RWPE1 (cell line): ENCODE results near the gene ARHGEF9.

ENCODE experiments used
- CTCF ChIA-PET: fragments of 350-600 bp; sonication (Branson Sonifier 250); formaldehyde crosslinking; extraction: SDS; loops from one replicate; lab custom pipeline; 2021; lab: Yijun Ruan, JAX
- POLR2A ChIA-PET: fragments of 400-600 bp; formaldehyde crosslinking; extraction: SDS; loops from one replicate; lab custom pipeline; 2020; ENCODE audit warnings: antibody characterized with exemption; ENCODE audit not compliant: low non-redundant PET; lab: Yijun Ruan, JAX
- DNase-seq: peaks from one replicate; pipeline ENCODE4 v3.0.0; 2012; ENCODE audit warnings: low spot score
- H3K27ac ChIP-seq: fragments of 450-650 bp; 2 replicates; pipeline ENCODE4 v1.5.1; 2017
- CTCF ChIP-seq: fragments of 450-650 bp; conservative IDR thresholded peaks from 2 replicates; pipeline ENCODE4 v1.5.1; 2017; ENCODE audit warnings: low read depth, mild to moderate bottlenecking

ARHGEF9 gene

GRCh38 chrX:63740382-63740781 lies 44.6 kb downstream of the ARHGEF9 start:
- ChIA-PET POLR2A (no interaction called here), CTCF (interaction anchor here (0.6 kb wide), 1 partner anchor 57 kb away, joined by 3 read pairs; no protein-coding TSS in a partner anchor)
- no peak overlapping the region for H3K27ac ChIP-seq
- TF ChIP-seq CTCF: no peak
- DNase-seq: no peak

DNA sequence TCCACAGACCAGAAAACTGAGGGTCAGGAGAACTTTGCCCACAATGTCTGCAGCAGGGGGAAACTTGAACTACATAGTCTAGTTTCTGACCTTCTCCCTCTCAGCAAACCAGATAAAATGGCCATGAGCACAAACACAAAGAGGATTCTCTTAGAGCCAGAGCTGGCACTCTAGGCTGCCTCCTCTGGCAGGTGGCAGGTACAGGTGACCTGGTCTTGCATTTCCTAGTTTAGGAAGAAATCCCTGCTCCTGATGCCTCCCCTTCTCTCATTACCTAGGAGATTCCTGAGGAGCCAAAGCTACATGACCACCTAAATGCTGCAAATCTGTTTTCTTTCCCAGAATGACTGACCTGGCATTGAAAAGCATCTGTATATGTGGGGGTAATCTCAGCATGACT lies 45.1 kb downstream of the ARHGEF9 start:
- ChIA-PET CTCF (interaction anchor here (0.6 kb wide), 1 partner anchor 56 kb away, joined by 3 read pairs; no protein-coding TSS in a partner anchor), POLR2A (no interaction called here)
- no peak for TF ChIP-seq CTCF
- no peak overlapping the region for H3K27ac ChIP-seq
- DNase-seq: no peak

GRCh38 chrX:63738696-63739095 lies 46.3 kb downstream of the ARHGEF9 start:
- no peak for DNase-seq
- POLR2A ChIA-PET: no interaction called here
- no peak for TF ChIP-seq CTCF
- H3K27ac ChIP-seq: no peak overlapping the region
- CTCF ChIA-PET: no interaction called here

DNA sequence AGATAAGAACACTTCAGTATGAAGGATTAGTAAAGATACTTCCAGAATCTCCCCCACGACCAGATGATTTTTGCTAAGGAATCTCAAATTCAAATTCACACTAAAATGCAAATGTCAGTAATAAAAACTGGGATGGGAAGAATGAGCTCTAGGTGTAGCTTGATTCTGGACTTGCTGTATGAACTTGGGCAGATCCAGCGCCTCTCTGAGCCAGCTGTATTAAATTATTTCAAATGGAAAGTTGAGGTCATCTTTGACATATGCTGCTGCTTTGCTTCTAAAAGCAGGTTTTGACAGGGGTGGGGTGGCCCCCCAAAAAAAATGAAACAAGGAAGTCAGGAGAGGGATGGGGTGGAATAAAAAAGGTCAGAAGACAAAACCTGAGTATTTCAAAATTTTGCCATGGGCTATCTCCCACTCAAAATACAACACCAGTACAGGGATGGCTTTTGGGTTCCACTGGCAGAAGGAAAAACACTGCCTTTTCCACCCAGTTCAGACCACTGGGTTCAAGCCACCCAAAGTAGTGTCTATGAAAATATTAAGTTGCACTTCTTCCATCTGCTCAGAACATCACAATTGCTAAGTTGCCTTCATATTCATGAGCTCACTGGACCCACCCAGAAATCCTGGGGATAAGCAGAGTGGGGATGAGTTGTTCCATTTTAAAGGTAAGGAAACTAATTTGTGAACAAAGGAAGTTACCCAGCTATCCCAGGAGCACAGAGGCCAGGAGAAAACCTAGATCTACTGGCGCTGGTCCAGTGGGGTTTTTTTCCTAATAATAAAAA lies 47.7 kb downstream of the ARHGEF9 start:
- no peak for TF ChIP-seq CTCF
- ChIA-PET CTCF (interaction anchor here (0.7 kb wide), 1 partner anchor 51 kb away, joined by 3 read pairs; no protein-coding TSS in a partner anchor), POLR2A (no interaction called here)
- DNase-seq: no peak
- no peak overlapping the region for H3K27ac ChIP-seq

DNA sequence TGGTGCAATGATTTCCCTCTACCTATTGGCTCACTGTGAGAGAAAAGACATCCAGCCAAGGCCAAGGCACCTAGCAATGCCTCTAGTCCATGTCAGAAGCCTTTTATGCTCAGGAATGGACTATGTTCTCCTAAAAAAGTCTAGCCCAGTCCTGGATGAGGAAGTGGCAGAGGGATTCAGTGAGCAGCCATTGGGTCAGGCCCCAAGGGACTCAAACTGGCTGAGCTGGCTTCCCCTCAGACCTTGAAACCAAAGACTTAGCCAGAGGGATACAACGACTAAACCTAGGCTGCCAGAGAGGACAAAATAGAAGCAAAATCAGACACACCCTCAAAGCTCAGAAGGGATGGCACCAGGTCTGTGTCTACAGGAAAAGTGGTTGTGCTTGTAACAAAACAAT lies 49.1 kb downstream of the ARHGEF9 start:
- POLR2A ChIA-PET: no interaction called here
- CTCF ChIA-PET: no interaction called here
- TF ChIP-seq CTCF: no peak

GRCh38 chrX:63720293-63720692 lies 64.7 kb downstream of the ARHGEF9 start:
- POLR2A ChIA-PET: no interaction called here
- CTCF ChIA-PET: no interaction called here

More for the DNA sequence above, 49.1 kb downstream of the ARHGEF9 start:
- H3K27ac ChIP-seq: no peak overlapping the region
- DNase-seq: no peak

More at GRCh38 chrX:63720293-63720692, 64.7 kb downstream of the ARHGEF9 start:
- no peak for TF ChIP-seq CTCF
- DNase-seq: no peak
- H3K27ac ChIP-seq: no peak overlapping the region
